TTC549 (cell line): ENCODE results near the gene ZNF316.
"Not testable (repeated sequence)": the region's sequence is repeated elsewhere in the genome, so short reads cannot be mapped to it uniquely, and the experiment has no call there.

Experiments used
- FAIRE-seq: peaks from 2 replicates; lab custom pipeline; 2012; peaks lifted over from hg19 to GRCh38; lab: Jason Lieb, UNC

Gene ZNF316

GRCh38 chr7:6647080-6647479 is 10.0 kb downstream of the ZNF316 start:
- no peak for FAIRE-seq

- FAIRE-seq = no peak
Measured at GRCh38 chr7:6647541-6647940, 10.4 kb downstream of the ZNF316 start.

GRCh38 chr7:6648066-6648814 is 11.1 kb downstream of the ZNF316 start:
- FAIRE-seq = no peak

- FAIRE-seq = no peak
Measured at GRCh38 chr7:6648815-6649104, 11.6 kb downstream of the ZNF316 start.

- FAIRE-seq = no peak
Measured at GRCh38 chr7:6649241-6649961, 12.3 kb downstream of the ZNF316 start.

GRCh38 chr7:6650086-6650485 is 13.0 kb downstream of the ZNF316 start:
- FAIRE-seq = no peak

GRCh38 chr7:6650521-6651011 is 13.4 kb downstream of the ZNF316 start:
- no peak for FAIRE-seq

- FAIRE-seq = no peak
Measured at GRCh38 chr7:6651851-6652445, 14.8 kb downstream of the ZNF316 start.

- no peak for FAIRE-seq
Measured at GRCh38 chr7:6652446-6653011, 15.4 kb downstream of the ZNF316 start.

- FAIRE-seq = no peak
Measured at GRCh38 chr7:6653071-6654003, 16.2 kb downstream of the ZNF316 start.

- no peak for FAIRE-seq
Measured at GRCh38 chr7:6654113-6654841, 17.2 kb downstream of the ZNF316 start.

- FAIRE-seq = no peak
Measured at GRCh38 chr7:6654842-6655610, 17.9 kb downstream of the ZNF316 start.

- FAIRE-seq = no peak
Measured at GRCh38 chr7:6655636-6656385, 18.7 kb downstream of the ZNF316 start.

- no peak for FAIRE-seq
Measured at GRCh38 chr7:6656413-6656812, 19.3 kb downstream of the ZNF316 start.

- FAIRE-seq = no peak
Measured at GRCh38 chr7:6658618-6659345, 21.7 kb downstream of the ZNF316 start.

GRCh38 chr7:6670851-6671250 is 33.7 kb downstream of the ZNF316 start:
- not testable (repeated sequence) for FAIRE-seq

GRCh38 chr7:6675807-6676405 is 38.8 kb downstream of the ZNF316 start:
- no peak for FAIRE-seq

GRCh38 chr7:6680146-6680545 is 43.0 kb downstream of the ZNF316 start:
- FAIRE-seq = no peak

- no peak for FAIRE-seq
Measured at GRCh38 chr7:6691103-6691502, 54.0 kb downstream of the ZNF316 start.
